GM21423 (cell line): Measurements from ENCODE around the gene SND1.

Source experiments
- ATAC-seq: cut with Tn5 transposase; IDR thresholded peaks from one replicate; pipeline ENCODE4 v1.9.1; 2021; ENCODE audit warnings: mild to moderate bottlenecking, moderate library complexity; ENCODE audit not compliant: unreplicated experiment

Gene SND1

GRCh38 chr7:127979113-127979727, 327.2 kb downstream of the SND1 start:
- no peak for ATAC-seq

- no peak for ATAC-seq
Observed at GRCh38 chr7:127979728-127980126, 327.7 kb downstream of the SND1 start.

- ATAC-seq: no peak
Observed at GRCh38 chr7:127980901-127981300, 328.9 kb downstream of the SND1 start.

GRCh38 chr7:127981965-127982364, 330.0 kb downstream of the SND1 start:
- no peak for ATAC-seq

- no peak for ATAC-seq
Observed at GRCh38 chr7:127983804-127984332, 331.9 kb downstream of the SND1 start.

- no peak for ATAC-seq
Observed at GRCh38 chr7:127986581-127987521, 334.9 kb downstream of the SND1 start.

GRCh38 chr7:127988751-127989150, 336.8 kb downstream of the SND1 start:
- ATAC-seq: no peak

GRCh38 chr7:127993317-127993716, 341.3 kb downstream of the SND1 start:
- no peak for ATAC-seq

- ATAC-seq: no peak
Observed at GRCh38 chr7:127993987-127994386, 342.0 kb downstream of the SND1 start.

- no peak for ATAC-seq
Observed at GRCh38 chr7:127995156-127995880, 343.3 kb downstream of the SND1 start.

GRCh38 chr7:127995881-127996215, 343.9 kb downstream of the SND1 start:
- no peak for ATAC-seq

GRCh38 chr7:127996253-127997071, 344.5 kb downstream of the SND1 start:
- ATAC-seq: no peak

GRCh38 chr7:127997226-127997922, 345.4 kb downstream of the SND1 start:
- ATAC-seq: no peak

GRCh38 chr7:127998671-127999070, 346.7 kb downstream of the SND1 start:
- ATAC-seq: no peak

GRCh38 chr7:128000048-128000447, 348.1 kb downstream of the SND1 start:
- no peak for ATAC-seq

- ATAC-seq: peak; percentile 58
Observed at GRCh38 chr7:128000854-128001265, 348.9 kb downstream of the SND1 start.

- peak; percentile 65 for ATAC-seq
Observed at GRCh38 chr7:128003167-128003566, 351.2 kb downstream of the SND1 start.

- no peak for ATAC-seq
Observed at GRCh38 chr7:128003787-128004186, 351.8 kb downstream of the SND1 start.

GRCh38 chr7:128004623-128005022, 352.6 kb downstream of the SND1 start:
- no peak for ATAC-seq

- ATAC-seq: no peak
Observed at GRCh38 chr7:128005117-128005516, 353.1 kb downstream of the SND1 start.
